AG09309 (cell line): ENCODE data around the gene PLD4.
"Not testable (repeated sequence)": the region's sequence is repeated elsewhere in the genome, so short reads cannot be mapped to it uniquely, and the experiment has no call there.

Source experiments
- DNase-seq: peaks from one replicate; pipeline ENCODE4 v3.0.0-alpha.2; 2010; ENCODE audit warnings: low read depth
- H3K4me3 ChIP-seq: 2 replicates; pipeline ENCODE4 v1.5.1; 2011; ENCODE audit warnings: mild to moderate bottlenecking, low read depth, low read length, moderate library complexity; ENCODE audit not compliant: control insufficient read depth
- TF ChIP-seq, protein P1 (sequence below): IDR thresholded peaks from 2 replicates; pipeline ENCODE4 v1.5.1; 2011; ENCODE audit warnings: mild to moderate bottlenecking, low read depth, low read length, inconsistent platforms; ENCODE audit not compliant: insufficient read depth, control insufficient read depth; ENCODE audit errors: missing control alignments

The PLD4 gene

DNA sequence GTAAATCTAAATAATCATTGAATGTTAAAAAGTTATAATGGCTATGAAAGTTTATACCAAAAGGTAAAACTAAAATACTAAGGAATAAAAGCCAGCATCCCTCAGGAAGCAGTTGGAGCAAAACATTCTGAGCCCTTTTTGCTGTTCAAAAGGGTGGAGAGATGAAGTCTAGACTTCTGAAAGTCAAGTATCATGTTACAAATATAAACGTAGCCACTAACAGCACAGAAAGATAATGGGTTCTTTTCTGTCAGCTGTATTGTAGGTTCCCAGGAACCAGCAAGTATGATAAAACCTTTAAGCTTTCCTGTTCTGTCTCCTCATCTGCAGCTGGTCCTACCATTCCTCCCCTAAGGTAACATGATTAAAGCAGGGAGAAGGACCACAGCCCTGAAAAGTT lies 16.4 kb upstream of the PLD4 start:
- no peak overlapping the region for H3K4me3 ChIP-seq
- TF ChIP-seq, protein P1, sequence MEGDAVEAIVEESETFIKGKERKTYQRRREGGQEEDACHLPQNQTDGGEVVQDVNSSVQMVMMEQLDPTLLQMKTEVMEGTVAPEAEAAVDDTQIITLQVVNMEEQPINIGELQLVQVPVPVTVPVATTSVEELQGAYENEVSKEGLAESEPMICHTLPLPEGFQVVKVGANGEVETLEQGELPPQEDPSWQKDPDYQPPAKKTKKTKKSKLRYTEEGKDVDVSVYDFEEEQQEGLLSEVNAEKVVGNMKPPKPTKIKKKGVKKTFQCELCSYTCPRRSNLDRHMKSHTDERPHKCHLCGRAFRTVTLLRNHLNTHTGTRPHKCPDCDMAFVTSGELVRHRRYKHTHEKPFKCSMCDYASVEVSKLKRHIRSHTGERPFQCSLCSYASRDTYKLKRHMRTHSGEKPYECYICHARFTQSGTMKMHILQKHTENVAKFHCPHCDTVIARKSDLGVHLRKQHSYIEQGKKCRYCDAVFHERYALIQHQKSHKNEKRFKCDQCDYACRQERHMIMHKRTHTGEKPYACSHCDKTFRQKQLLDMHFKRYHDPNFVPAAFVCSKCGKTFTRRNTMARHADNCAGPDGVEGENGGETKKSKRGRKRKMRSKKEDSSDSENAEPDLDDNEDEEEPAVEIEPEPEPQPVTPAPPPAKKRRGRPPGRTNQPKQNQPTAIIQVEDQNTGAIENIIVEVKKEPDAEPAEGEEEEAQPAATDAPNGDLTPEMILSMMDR: no peak
- DNase-seq: no peak

DNA sequence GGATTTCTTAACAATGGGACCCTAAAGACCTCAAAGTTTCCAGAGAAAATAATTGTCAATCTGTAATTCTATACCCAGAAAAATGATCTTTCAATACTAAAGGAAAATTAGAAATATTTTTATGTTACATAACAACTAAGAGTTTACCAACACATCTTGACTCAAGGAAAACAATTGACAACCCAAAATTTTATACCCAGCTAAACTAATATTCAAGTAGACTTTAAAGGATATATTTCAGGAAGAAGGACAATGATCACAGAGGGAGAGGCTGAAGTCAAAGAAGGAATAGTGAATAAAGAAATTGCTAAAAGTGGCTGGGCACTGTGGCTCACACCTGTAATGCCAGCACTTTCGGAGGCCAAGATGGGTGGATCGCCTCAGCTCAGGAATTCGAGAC lies 12.6 kb upstream of the PLD4 start:
- no peak for DNase-seq
- TF ChIP-seq, protein P1: no peak
- H3K4me3 ChIP-seq: no peak overlapping the region

DNA sequence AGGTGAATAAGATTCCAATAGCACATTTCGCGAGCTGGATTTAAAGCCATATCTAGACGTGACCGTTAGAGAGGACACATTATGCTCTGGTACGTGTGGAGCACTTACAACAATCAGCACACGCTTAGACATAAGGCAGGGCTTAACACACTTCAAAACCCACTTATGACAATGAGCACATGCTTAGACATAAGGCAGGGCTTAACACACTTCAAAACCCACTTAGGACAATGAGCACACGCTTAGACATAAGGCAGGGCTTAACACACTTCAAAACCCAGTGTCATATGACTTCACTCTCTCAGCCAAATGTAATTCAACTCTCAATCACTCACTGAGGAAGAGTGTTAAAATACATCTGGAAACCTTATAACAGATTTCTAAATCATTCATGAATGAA lies 11.2 kb upstream of the PLD4 start:
- TF ChIP-seq, protein P1: no peak
- DNase-seq: no peak
- H3K4me3 ChIP-seq: no peak overlapping the region

- TF ChIP-seq, protein P1: no peak
- H3K4me3 ChIP-seq: no peak overlapping the region
- DNase-seq: no peak
Observed at GRCh38 chr14:104917116-104917515, 7.6 kb upstream of the PLD4 start.

DNA sequence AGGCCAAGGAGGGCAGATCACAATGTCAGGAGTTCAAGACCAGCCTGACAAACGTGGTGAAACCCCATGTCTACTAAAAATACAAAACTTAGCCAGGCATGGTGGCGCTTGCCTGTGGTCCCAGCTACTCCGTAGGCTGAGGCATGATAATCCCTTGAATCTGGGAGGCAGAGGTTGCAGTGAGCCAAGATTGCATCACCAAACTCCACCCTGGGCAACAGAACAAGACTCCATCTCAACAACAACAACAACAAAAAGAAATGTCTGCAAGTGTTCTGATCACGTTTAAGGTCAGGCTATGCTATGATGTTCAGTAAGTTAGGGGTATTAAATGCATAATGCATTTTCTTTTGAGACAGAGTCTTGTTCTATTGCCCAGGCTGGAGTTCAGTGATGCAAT lies 6.7 kb upstream of the PLD4 start:
- H3K4me3 ChIP-seq: no peak overlapping the region
- TF ChIP-seq, protein P1: no peak
- no peak for DNase-seq

- H3K4me3 ChIP-seq, DNase-seq: not testable (repeated sequence)
Observed at GRCh38 chr14:104919152-104919992, 5.3 kb upstream of the PLD4 start.

GRCh38 chr14:104919993-104920315 lies 4.7 kb upstream of the PLD4 start:
- DNase-seq: no peak
- H3K4me3 ChIP-seq: no peak overlapping the region
- TF ChIP-seq, protein P1: no peak
